Stimulated activated CD4-positive, alpha-beta T cell treated with anti-CD3 and anti-CD28 coated beads, Interleukin-2, amount 100 ng/mL, for 48 hours (primary cell): Measurements from ENCODE around the gene HHAT.
A peak's percentile ranks its signal among the peaks of the same experiment; 100 is the strongest.
"Not testable (repeated sequence)": the region's sequence is repeated elsewhere in the genome, so short reads cannot be mapped to it uniquely, and the experiment has no call there.

Experiments used
- DNase-seq, 2 donors: peaks; one replicate each; pipeline ENCODE4 v3.0.0-alpha.2; 2020

HHAT gene

DNA sequence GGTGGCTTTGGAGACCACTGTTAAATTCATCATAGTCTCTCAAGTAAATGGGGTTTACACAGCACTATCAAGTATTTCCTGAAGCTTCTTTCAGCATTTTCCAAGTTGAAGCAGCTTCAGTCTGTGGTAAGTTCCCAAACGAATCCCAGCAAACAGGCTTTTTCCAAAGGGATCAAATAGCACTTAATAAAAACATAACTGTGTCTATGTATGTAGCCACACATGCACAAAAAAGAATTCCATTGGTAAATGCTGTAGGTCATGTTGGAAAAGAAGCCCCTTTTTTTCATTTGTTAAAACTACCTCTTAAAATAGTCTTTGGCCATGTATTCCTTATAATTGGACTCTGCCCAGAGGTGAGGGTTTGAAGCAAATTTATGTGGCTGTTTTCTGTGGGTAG, 69.8 kb downstream of the HHAT start:
- no peak for DNase-seq

DNA sequence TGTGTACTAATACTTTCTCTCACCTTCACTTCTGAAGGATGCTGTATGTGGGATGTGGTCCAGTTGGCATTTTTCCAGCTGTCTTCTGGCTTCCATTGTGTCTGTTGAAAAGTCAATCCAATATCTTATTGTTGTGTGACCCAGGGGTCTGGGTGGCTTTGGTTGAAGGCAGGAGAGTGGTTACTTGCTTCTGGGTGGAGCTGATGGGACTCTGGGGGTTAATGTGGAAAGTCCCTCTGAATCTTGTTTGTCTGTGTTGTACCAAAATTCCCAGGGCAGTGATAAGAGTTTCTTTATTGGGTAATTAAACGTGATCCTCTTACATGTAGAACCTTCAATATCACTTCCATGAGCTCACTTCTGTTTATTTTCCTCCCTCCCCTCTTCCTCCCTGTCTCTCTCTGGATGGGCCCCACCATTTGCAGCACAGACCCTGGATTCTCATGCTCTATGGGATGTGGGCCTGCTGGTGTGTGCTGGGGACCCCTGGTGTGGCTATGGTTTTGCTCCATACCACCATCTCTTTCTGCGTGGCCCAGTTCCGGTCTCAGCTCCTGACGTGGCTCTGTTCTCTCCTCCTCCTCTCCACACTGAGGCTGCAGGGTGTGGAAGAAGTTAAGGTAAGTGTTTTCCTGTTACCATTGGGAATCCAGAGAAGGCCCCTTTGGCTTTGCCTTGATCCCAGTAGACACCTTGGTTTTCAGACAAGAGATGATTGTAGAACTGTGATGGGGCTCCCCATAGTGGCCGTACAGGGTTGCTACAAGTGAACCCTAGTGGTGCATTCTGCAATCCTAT, 71.5 kb downstream of the HHAT start:
- peak; percentile 29 to 43 for DNase-seq

DNA sequence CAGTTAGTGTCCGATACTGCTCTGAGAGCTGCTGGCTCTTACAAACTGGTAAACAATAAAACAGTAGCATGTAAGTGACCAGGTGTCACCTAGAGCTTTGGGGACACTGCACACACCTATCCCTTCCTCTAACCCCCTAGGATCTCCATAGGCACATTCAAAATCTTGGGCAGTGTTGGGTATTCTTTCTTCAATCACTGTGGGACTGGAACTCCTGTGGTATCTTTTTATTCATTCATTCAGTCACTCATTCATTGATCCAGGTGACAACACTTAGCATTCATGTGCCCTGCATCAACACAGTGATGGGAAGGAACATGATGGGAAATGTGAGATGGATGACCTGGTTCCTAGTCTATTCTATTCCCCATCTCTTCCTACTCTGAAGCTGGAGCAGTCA, 73.9 kb downstream of the HHAT start:
- DNase-seq, result no peak

DNA sequence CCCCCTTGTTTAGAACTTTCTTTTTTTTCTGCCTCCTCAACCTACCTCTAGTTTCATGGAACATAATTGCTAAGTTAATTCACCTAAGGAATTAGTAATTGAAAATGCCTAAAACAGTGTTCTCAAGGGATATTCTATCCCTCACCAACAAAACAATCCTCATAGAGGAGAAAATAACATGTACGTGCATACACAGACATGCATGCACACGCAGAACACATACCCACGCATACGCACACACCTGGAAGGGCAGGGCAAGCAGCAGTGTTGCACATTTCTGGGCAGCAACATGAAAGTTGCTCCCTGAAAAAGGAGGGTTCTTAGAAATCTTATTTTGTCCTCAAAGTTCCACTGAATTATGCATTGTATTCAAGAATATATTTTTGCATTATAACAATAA, 76.6 kb downstream of the HHAT start:
- no peak for DNase-seq

DNA sequence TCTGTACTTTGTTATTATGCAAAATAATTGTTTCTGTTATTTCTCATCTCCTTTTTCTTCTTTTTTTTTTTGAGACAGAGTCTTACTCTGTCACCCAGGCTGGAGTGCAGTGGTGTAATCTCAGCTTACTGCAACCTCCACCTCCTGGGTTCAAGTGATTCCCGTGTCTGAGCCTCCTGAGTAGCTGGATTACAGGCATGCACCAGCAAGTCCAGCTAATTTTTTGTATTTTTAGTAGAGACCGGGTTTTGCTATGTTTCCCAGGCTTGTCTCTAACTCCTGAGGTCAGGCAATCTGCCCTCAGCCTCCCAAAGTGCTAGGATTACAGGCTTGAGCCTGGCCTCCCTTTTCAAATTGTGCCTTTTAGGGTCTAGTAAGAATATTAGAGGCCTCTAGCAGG, 77.6 kb downstream of the HHAT start:
- not testable (repeated sequence) for DNase-seq

DNA sequence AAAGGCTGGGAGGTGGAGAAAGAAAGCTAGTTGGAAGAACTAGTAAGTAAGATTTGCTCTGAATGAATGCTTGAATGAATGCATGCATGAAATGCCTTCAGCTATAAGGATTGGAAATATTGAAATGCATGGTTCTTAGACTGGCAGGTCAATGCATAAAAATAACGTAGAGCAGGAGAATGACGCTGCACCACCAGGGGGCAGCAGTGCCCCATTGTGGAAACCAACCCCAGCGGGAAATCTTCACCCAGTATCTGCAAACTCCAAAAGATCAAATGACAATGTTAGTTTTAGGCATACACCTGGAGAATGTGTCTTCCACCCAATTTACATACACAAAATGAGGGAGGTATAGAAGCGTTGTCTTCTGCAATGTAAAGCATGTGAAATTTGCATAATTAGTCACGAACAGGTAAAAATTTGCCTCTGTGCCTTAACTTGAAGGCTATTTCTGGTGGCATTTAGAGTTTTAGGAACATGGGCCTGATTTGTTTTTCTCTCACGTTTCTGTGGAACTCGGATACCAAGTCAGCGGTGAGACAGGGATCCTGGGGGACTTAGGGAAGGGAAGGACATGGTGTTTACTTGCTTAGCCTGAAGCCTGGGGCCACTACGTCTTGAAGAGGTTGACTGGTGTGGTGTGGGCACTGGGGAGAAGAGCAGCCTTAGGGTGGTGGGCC, 78.6 kb downstream of the HHAT start:
- peak; percentile 80 to 84 for DNase-seq

DNA sequence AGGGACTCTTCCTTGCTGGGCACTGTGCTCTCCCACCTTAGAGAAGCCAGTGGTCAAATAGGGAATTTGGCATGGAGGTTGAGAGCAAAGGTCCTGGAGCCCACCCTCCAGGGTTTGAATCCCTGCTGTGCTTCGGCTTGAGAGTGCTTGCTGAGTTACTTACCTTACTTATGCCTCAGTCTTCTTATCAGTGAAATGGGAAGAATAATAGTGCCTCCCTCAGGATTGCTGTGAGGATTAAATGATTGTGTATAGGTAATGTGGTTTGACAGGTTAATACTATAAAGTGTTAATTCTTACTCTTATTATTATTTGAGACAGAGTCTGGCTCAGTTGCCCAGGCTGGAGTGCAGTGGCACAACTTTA, 79.2 kb downstream of the HHAT start:
- DNase-seq, result no peak

DNA sequence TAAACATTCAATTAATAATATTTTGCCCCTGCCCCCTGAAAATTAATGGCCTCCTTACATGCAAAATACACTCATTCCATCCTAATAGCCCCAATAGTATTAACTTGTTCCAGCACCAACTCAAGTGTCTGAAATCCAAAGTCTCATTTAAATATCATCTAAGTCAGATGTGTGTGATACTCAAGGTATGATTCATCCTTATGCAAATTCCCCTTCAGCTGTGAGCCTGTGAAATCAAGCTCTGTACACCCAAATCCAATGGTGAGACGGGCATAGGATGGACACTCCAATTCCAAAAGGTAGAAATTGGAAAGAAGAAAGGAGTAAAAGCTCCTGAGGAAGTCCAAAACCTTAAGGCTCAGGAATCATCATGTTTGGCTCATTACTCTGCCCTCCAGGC, 83.5 kb downstream of the HHAT start:
- no peak for DNase-seq

DNA sequence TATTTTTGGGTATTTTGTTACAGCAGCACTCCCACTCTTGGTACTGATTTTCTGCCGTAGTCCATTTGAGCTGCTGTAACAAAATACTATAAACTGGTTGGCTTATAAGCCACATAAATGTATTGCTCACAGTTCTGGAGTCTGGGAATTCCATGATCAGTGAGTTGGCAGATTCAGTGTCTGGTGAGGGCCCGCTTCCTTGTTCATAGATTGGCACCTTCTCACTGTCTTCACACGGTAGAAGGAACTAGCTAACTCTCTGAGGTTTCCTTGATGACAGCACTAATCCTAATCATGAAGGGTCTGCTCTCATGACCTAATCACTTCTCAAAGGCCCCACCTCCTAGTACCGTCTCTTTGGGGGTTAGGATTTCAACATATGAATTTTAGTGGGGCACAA, 85.2 kb downstream of the HHAT start:
- DNase-seq, result no peak

DNA sequence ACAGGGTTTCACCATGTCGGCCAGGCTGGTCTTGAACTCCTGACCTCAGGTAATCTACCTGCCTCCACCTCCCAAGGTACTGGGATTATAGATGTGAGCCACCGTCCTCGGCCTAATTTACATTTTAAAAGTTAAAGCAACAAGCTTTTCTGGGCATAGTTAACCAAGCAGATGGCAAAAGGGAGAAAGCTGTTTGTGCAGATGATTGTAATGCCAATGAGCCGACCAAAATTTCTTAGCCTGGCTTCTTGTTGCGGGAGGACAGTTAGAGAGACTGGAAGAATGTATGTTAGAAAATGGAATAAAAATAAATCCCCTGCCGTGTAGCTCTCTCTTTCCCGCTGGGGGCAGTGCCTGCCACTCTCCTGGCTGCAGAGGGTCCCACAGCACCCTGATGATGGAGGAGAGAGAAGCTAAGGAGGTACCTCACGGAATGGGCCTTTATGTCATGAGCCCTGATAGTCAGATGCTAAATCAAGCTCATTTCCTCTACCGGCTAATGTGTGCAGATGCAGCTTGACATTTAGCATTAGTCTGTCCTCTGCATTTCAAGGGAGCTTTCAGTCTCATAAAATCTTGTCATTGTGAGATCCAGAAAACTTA, 87.2 kb downstream of the HHAT start:
- DNase-seq, result no peak

DNA sequence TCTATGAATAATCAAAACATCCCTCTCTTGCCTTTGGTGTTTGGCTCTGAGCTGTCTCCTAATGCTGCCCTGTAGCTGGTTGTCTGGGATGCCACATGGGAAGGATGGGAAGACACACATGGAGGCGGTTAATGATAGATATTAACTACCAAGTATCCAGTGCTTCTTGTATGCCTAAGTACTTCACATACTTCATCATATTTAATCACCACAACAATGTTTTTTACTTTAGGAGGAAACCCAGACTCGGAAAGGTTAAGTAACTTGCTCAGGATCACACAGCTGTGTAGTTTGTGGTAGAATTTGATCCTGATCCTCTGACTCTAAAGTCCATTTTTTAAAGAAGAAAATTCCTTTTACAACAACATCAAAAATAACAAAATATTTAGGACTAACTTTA, 88.0 kb downstream of the HHAT start:
- DNase-seq, result no peak

DNA sequence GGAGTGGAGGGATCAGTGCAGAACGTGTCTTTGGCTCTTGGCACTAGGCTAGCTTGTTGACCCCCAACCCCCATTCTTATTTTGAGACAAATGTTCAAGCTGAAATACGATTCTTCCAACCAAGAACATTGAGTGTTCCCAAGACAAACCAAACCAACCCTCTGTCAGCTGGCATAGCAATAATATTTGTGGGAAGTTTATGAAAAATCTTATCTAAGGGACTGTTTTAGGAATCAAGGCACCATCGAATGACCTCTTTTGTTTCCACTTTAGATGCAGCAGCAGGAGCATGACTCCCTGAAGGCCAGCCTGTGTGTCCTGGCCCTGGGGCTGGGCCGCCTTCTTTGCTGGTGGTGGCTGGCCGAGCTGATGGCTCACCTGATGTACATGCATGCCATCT, 89.2 kb downstream of the HHAT start:
- no peak for DNase-seq

DNA sequence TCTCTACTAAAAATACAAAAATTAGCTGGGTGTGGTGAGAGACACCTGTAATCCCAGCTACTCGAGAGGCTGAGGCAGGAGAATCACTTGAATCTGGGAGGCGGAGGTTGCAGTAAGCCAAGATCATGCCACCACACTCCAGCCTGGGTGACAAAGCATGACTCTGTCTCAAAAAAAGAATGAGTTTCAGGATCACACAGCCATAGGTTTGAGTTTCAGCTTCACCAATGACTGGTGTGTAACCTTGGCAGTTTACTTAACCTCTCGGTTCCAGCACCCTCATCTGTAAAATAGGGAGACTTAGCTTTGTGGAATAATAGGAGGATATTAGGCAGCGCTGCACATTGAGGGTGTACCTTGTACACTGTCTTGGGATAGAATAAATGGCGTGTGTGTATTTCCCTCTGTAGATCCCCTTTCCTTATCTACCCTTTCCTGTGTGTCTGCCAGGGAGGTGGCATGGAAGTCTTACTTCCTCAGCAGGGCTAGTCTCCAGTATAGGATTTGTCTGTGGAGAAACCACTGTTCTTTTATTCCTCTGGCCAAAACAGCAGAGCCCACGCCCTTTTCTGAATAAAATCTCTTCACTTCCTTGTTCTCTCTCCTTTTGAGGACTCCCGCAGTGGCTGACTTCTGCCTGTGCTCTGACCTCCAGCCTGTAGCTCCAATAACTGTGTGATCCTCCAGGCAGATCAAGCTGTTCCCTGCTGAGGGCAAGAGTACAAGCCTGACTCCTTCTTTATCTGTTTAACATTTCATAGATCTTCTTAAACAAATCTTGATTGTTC, 90.4 kb downstream of the HHAT start:
- DNase-seq, result no peak

DNA sequence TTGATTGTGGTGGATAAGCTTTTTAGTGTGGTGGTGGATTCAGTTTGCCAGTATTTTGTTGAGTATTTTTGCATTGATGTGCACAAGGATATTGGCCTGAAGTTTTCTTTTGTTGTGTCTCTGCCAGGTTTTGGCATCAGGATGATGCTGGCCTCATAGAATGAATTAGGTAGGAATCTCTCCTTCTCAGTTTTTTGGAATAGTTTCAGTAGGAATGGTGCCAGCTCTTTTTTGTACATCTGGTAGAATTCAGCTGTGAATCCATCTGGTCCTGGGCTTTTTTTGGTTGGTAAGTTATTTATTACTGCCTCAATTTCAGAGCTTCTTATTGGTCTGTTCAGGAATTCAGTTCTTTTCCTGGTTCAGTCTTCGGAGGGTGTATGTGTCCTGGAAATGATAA, 98.0 kb downstream of the HHAT start:
- DNase-seq, result not testable (repeated sequence)

DNA sequence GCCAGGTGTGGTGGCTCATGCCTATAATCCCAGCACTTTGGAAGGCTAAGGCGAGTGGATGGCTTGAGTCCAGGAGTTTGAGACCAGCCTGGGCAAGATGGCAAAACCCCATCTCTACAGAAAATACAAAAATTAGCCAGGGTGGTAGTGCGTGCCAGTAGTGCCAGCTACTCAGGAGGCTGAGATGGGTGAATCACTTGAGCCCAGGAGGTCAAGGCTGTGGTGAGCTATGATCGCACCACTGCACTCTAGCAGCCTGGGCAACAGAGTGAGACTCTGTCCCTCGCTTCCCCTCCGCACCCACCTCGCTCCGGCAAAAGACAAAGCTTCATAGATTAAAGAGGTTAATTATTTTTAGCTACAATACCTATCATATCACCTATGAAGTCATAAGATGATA, 100.0 kb downstream of the HHAT start:
- no peak for DNase-seq

DNA sequence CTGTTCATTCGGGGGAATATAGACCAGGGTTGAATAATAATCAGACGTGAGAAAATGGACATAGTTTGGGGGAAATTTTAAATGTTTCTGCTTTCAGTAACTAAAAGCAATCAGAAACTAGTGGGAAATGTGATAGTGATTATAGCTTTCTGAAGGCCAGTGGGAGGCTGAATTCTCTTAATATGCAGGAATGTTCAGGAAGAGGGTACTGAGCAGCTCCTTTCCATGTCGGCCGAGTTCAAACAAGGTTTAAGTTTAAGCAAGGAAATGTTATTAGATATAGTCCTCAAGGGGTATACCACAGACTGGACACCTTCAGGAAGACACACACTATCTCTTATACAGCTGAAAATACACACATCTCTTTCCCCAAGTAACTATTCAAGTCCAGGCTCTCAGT, 105.5 kb downstream of the HHAT start:
- DNase-seq, result no peak

DNA sequence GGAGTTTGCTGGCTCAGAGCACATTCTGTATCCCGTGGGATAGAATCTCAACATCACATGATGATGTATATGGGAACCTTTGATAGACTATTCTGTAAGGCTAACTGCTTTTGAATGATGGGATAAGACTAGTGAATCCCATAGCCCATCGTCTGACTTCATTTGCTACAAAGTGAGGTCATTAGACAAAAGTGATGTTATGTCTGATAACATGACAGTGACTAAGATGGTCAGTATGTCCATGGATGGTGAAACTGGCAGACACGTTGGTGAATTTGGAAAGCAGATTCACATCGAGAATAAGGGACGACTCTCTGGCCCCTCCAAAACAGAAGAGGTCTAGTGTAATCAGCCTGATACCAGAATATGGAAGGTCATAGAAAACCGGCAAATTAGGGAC, 108.4 kb downstream of the HHAT start:
- DNase-seq, result no peak

DNA sequence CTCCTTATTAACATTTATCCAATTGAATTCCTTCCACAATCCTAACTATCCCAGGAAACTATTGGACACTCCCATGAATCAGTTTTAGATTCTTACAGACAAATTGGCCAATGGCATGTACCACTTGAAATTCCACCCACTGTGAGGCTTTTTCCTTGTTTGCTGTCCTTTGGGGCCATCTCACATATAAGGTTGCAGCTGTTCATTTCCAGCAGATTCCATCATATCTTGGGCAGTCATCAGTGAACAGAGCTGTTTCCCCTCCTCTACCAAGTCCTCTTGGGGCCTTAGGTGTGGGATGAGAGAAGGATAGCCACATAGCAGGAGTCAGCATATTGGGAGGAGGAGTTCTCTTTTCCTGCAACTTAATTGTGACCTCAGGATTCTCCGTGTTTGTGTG, 109.1 kb downstream of the HHAT start:
- no peak for DNase-seq

DNA sequence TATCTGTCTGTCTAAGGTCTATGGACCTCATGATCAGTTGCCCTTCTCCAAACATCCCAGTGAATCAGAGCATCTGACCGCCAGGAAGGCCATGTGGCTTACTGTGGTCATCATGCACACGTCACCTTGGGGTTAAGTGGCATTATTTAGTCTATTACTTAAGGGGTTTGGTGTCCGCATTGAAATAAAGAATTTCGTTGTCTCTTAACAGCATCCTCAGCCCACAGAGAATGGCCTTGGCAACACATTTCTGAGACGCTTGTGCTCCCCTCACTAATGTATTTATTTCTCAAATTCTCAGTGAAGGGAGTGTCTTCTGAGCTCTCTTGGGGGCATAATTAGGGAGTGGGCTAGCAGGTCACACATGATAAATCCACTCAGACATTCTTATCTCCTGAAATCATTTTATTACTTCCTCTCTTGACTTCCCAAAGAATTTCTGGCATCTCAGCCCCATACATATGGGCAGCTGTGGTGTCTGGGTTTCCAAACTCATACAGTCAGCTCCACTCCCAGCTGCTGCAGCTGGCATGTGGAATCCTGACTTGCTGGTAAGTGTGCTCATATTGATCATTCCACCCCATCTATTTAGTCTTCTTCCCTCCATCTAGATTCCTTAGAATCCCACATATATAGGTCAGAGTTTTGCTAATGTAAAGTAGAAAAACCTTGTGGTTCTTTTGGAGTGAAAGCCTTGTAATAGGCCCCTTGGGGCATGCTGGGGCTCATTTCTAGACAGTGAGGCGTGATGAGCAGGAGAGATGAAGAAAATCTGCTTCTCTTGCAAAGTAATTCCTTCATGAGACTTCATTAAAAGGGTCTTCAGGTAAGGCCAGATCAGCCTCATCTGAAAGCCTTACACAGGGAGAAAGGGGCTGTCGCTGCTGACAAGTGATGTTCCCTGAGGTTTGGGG, 110.5 kb downstream of the HHAT start:
- no peak for DNase-seq

DNA sequence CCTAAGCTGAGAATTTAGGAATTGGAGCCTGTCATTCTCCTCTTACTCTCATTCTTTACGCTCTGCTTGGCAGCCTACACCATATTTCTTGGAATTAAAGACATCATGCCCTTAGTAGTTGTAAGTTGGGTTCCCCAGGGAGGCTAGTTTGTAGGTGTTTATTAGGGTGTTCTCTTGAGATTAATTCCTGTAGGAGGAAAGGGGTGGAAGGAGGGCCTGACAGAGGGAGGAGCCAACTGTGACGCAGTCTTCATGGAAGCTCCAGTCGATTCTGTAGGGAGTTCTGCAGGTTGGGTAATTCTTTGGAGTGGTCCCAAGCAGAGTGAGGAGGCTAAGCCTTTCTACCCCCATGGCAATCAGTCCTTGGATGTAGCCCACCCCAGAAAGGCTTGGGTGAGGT, 111.4 kb downstream of the HHAT start:
- no peak for DNase-seq

DNA sequence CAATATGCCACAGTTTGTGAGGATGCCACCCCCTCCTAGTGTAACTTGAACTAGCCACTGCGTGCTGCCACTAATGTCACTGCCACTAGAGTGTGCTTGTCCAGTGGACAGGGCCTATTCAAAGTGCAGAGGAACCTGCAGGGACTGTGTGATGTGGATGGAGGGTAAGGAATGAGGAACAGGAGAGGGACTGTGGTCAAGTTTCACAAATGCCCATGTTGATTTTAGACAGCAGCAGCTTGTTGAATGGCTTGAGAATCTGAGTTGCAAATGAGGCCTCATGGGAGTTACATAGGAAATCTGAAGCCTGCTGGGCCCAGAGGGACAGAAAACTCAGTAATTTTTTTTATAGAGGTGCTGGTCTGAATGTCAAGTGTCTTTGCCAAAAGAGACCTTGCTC, 112.3 kb downstream of the HHAT start:
- DNase-seq, result no peak

DNA sequence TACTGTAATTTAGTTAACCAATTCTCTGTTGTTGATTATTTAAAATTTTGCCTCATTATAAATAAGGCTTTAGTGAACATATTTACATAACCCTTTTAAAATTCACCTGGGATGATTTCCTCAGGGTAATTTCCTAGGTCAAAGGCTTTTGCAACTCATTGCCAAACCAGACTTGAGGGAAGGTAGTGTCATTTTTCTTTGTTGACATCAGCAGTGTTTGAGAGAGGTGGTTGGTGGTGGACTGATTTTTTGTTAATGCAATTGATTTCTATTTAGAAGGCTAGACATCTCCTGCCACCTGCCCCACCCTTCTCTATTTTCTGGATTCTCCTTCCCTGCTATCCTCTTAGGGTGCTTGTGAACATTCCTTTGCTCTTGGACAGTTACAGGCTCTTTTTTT, 116.8 kb downstream of the HHAT start:
- DNase-seq, result no peak

DNA sequence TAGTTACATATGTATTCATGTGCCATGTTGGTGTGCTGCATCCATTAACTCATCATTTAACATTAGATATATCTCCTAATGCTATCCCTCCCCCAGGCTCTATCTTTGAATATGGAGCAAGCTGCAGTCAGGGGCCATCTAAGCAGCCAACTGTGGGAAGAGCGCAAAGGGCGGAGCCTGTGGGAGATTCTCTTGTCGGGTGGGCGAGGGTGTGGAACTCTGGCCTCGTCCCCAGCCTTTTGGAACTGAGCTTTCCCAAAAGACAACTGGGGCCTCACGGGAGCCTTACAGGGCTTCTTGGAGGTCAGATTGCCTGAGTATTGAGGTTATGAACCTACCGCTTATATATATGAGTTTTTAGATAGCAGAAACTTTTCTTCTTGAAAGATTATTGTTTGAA, 117.2 kb downstream of the HHAT start:
- no peak for DNase-seq
